ENCODE results near the gene MBLAC1. TPM values are rescaled to one million over a fixed set of nuclear protein-coding genes. Genes with fewer than 3 reads are reported as not detected.
A peak's percentile ranks its signal among the peaks of the same experiment; 100 is the strongest.

MBLAC1 gene
- polyA plus RNA-seq, 1 donor from 2014 or later = 6.4 TPM

- H3K9ac ChIP-seq (ENCODE audit: low read length) = peak overlapping the region; percentile 83
- H3K9me2 ChIP-seq (ENCODE audit: insufficient read depth, low read length) = no peaks in the 10 kb centered on the region
- peak overlapping the region; percentile 81 for H3K4me2 ChIP-seq (ENCODE audit: low read length)
- H3K36me3 ChIP-seq (ENCODE audit: insufficient read depth, low read length) = peaks cover 8% of the 10 kb centered on the region
- no peaks in the 10 kb centered on the region for H3K9me3 ChIP-seq (ENCODE audit: low read length)
- H3K27me3 ChIP-seq (ENCODE audit: insufficient read depth, low read depth, low read length) = no peaks in the 10 kb centered on the region
- H3K27ac ChIP-seq (ENCODE audit: low read length) = peak overlapping the region; percentile 92
- H3K79me2 ChIP-seq (replicated peaks; ENCODE audit: insufficient read depth, low read length) = peaks cover 4% of the 10 kb centered on the region
- TF ChIP-seq CTCF (IDR thresholded peaks at IDR 0.05; ENCODE audit: poor library complexity, severe bottlenecking) (no peak), SMC3 (conservative IDR thresholded peaks at IDR 0.05; ENCODE audit: poor library complexity) (no peak), EZH2 (IDR thresholded peaks at IDR 0.05; ENCODE audit: borderline replicate concordance, insufficient read depth, low read length, poor library complexity, severe bottlenecking) (no peak), REST (IDR thresholded peaks at IDR 0.05; ENCODE audit: borderline replicate concordance) (no peak), TAF1 (IDR thresholded peaks at IDR 0.05; ENCODE audit: low read depth) (no peak), MXI1 (conservative IDR thresholded peaks at IDR 0.05; ENCODE audit: poor library complexity, severe bottlenecking) (no peak), EP300 (conservative IDR thresholded peaks at IDR 0.05; ENCODE audit: poor library complexity, severe bottlenecking) (no peak), POLR2AphosphoS5 (IDR thresholded peaks at IDR 0.05) (no peak), RAD21 (conservative IDR thresholded peaks at IDR 0.05) (no peak)
- peak overlapping the region; percentile 88 for H3K4me3 ChIP-seq (ENCODE audit: low read length)
- peaks cover 3% of the 10 kb centered on the region for H3F3A ChIP-seq (ENCODE audit: insufficient read depth, low read length, poor library complexity, severe bottlenecking)
- H2AFZ ChIP-seq (ENCODE audit: low read depth, low read length) = peak overlapping the region; percentile 75
- H4K20me1 ChIP-seq (ENCODE audit: insufficient read depth) = no peaks in the 10 kb centered on the region
Observed at GRCh38 chr7:100118388-100119071, 8.2 kb upstream of the MBLAC1 start.

- peaks cover 3% of the 10 kb centered on the region for H3F3A ChIP-seq (ENCODE audit: insufficient read depth, low read length, poor library complexity, severe bottlenecking)
- TF ChIP-seq EZH2 (IDR thresholded peaks at IDR 0.05; ENCODE audit: borderline replicate concordance, insufficient read depth, low read length, poor library complexity, severe bottlenecking) (no peak), TAF1 (IDR thresholded peaks at IDR 0.05; ENCODE audit: low read depth) (peak; percentile 100), POLR2AphosphoS5 (IDR thresholded peaks at IDR 0.05) (peak; percentile 77), REST (IDR thresholded peaks at IDR 0.05; ENCODE audit: borderline replicate concordance) (peak; percentile 99), CTCF (IDR thresholded peaks at IDR 0.05; ENCODE audit: poor library complexity, severe bottlenecking) (peak; percentile 45), RAD21 (conservative IDR thresholded peaks at IDR 0.05) (no peak), MXI1 (conservative IDR thresholded peaks at IDR 0.05; ENCODE audit: poor library complexity, severe bottlenecking) (peak; percentile 75), EP300 (conservative IDR thresholded peaks at IDR 0.05; ENCODE audit: poor library complexity, severe bottlenecking) (peak; percentile 46), SMC3 (conservative IDR thresholded peaks at IDR 0.05; ENCODE audit: poor library complexity) (peak; percentile 34)
- H3K9me2 ChIP-seq (ENCODE audit: insufficient read depth, low read length) = no peaks in the 10 kb centered on the region
- H3K27me3 ChIP-seq (ENCODE audit: insufficient read depth, low read depth, low read length) = no peaks in the 10 kb centered on the region
- no peaks in the 10 kb centered on the region for H4K20me1 ChIP-seq (ENCODE audit: insufficient read depth)
- peak within 1 kb of the TSS; percentile 92 for H3K27ac ChIP-seq (ENCODE audit: low read length)
- peak within 1 kb of the TSS; percentile 75 for H2AFZ ChIP-seq (ENCODE audit: low read depth, low read length)
- no peaks in the 10 kb centered on the region for H3K9me3 ChIP-seq (ENCODE audit: low read length)
- H3K4me3 ChIP-seq (ENCODE audit: low read length) = peak within 1 kb of the TSS; percentile 88
- H3K4me2 ChIP-seq (ENCODE audit: low read length) = peak within 1 kb of the TSS; percentile 82
- peaks cover 8% of the 10 kb centered on the region for H3K36me3 ChIP-seq (ENCODE audit: insufficient read depth, low read length)
- H3K79me2 ChIP-seq (replicated peaks; ENCODE audit: insufficient read depth, low read length) = peaks cover 4% of the 10 kb centered on the region
- peak within 1 kb of the TSS; percentile 83 for H3K9ac ChIP-seq (ENCODE audit: low read length)
Observed at GRCh38 chr7:100119072-100119969, 7.4 kb upstream of the MBLAC1 start, which contains the start of the genes CNPY4 and TAF6. TSS of gene CNPY4 (plus strand) at chr7:100119634. CDS start at chr7:100119745, 111 bp downstream. TSS of gene TAF6 (minus strand) at chr7:100119358. CDS start at chr7:100114209, 5,149 bp downstream.

Measured in neural cell (in vitro differentiated cells).